ENCODE measurements around the gene IL1RAPL1.
A peak's percentile ranks its signal among the peaks of the same experiment; 100 is the strongest.

DNA sequence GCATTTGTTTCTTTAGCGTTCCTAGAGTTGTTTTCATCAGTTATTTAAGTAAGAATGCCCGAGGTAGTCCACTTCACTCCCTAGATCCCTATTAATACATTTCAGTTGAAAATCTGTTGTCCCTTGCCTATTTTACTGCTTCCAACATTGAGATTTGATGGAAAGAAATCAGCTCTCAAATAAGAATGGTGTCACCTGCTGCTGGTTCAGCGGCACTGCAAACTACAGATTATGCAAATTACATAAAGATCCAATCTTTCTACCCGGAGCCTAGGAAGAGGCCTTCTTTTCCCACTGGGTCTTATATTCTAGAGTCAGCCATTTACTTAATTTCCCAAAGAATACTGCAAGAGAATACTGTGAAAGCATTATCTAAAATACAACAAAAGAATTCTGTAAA is 1030.5 kb downstream of the IL1RAPL1 start:
- peak; percentile 36 for TF ChIP-seq CTCF (IDR thresholded peaks at IDR 0.05; ENCODE audit: poor library complexity, severe bottlenecking)
- TF ChIP-seq MXI1 (conservative IDR thresholded peaks at IDR 0.05; ENCODE audit: poor library complexity, severe bottlenecking), result no peak
- no peak for TF ChIP-seq EZH2 (IDR thresholded peaks at IDR 0.05; ENCODE audit: borderline replicate concordance, insufficient read depth, low read length, poor library complexity, severe bottlenecking)
- no peak for TF ChIP-seq POLR2AphosphoS5 (IDR thresholded peaks at IDR 0.05)
- TF ChIP-seq EP300 (conservative IDR thresholded peaks at IDR 0.05; ENCODE audit: poor library complexity, severe bottlenecking), result no peak
- TF ChIP-seq REST (IDR thresholded peaks at IDR 0.05; ENCODE audit: borderline replicate concordance), result no peak
- TF ChIP-seq RAD21 (conservative IDR thresholded peaks at IDR 0.05), result peak; percentile 48
